Uterus (tissue), 2 donors: ENCODE results near the gene GLIS1.

Experiments
- POLR2A ChIP-seq, 2 donors: fragments of 450-650 bp; IDR thresholded peaks; one replicate each; pipeline ENCODE4 v1.6.1; 2016; ENCODE audit warnings: antibody characterized with exemption in 2 of 2, mild to moderate bottlenecking in 1 of 2, moderate library complexity in 1 of 2
- TF ChIP-seq, protein P1 (sequence below), 4 experiments: fragments of 200-600 bp in 2 of 4; fragments of 450-650 bp in 2 of 4; sonication (generic) in 2 of 4; IDR thresholded peaks; one replicate each; pipeline ENCODE4 v1.5.1; 2016 to 2019; ENCODE audit warnings: antibody characterized with exemption in 4 of 4, mild to moderate bottlenecking in 2 of 4, moderate library complexity in 1 of 4

DNA sequence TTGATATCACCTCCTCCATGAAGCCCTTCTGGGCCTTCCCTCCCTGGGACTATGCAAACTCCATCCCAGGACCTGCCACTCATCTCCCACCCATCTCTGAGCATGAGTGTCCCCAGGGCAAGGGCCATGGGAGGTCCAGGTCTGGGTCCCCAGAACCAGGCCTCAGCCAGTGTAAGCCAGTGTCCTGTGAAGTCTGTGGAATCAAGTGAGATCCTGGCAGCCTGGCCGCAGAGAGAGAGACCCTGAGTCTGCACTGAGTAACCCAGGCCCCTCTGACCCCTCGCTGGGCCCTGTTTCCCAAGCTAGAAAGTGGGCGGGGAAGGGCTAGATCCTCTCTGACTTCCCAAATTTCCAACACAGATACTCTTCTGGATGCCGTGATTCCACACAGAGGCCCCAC is 147.0 kb downstream of the GLIS1 start:
- TF ChIP-seq POLR2A (IDR thresholded peaks at IDR 0.05) = no peak
- TF ChIP-seq, protein P1, sequence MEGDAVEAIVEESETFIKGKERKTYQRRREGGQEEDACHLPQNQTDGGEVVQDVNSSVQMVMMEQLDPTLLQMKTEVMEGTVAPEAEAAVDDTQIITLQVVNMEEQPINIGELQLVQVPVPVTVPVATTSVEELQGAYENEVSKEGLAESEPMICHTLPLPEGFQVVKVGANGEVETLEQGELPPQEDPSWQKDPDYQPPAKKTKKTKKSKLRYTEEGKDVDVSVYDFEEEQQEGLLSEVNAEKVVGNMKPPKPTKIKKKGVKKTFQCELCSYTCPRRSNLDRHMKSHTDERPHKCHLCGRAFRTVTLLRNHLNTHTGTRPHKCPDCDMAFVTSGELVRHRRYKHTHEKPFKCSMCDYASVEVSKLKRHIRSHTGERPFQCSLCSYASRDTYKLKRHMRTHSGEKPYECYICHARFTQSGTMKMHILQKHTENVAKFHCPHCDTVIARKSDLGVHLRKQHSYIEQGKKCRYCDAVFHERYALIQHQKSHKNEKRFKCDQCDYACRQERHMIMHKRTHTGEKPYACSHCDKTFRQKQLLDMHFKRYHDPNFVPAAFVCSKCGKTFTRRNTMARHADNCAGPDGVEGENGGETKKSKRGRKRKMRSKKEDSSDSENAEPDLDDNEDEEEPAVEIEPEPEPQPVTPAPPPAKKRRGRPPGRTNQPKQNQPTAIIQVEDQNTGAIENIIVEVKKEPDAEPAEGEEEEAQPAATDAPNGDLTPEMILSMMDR (IDR thresholded peaks at IDR 0.05) = no peak
